CD4-positive, alpha-beta T cell treated with Interleukin-17A for 1 hour (primary cell): Measurements from ENCODE around the gene ATG101.
A peak's percentile ranks its signal among the peaks of the same experiment; 100 is the strongest.
"Not testable (repeated sequence)": the region's sequence is repeated elsewhere in the genome, so short reads cannot be mapped to it uniquely, and the experiment has no call there.

Experiments used
- DNase-seq: peaks from one replicate; pipeline ENCODE4 v3.0.0-alpha.2; 2020

Gene ATG101

DNA sequence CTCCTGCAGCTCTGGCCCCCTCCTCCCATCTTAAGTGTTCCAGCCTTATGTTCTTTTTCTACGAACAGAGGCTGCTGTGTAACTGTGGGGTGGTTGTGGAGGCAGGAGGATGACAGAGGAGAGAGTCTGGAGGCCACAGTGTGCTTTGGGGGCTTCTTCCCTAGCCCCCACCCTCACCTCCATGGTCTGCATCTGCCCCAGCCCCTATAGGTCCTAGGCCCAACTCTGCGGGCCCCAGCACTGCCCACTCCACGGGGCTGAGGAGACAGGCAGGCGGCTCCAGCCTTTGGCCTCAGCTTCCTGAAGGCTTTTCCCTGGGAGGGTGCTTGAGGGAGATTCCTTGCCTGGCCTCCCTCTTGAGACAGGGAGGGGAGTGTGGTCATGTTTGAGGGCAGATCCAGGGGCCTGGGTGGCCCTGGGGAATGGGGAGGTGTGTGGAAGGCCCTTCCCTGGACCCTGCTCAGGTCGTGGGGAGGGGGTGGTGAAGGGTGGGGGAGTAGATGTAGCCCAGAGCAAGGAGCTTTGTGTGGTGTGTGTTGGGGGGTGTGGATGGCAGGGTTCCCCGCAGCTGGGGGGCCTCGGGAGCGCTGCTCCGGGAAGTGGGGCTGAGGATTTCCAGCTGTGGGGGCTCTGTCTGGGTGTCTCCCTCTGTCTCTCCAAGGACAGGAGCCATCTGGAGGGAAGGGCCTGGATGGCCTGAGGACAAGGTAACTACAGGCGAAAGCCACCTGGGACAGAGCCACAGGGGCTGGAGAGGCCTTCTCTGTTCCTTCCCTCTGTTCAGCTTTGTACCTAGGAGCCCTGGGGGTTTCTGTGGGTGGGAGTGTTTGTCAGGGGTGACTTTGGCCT, 10.8 kb downstream of the ATG101 start:
- DNase-seq: no peak

- DNase-seq: no peak
These were observed 11.5 kb downstream of the ATG101 start for GRCh38 chr12:52081263-52081733.

DNA sequence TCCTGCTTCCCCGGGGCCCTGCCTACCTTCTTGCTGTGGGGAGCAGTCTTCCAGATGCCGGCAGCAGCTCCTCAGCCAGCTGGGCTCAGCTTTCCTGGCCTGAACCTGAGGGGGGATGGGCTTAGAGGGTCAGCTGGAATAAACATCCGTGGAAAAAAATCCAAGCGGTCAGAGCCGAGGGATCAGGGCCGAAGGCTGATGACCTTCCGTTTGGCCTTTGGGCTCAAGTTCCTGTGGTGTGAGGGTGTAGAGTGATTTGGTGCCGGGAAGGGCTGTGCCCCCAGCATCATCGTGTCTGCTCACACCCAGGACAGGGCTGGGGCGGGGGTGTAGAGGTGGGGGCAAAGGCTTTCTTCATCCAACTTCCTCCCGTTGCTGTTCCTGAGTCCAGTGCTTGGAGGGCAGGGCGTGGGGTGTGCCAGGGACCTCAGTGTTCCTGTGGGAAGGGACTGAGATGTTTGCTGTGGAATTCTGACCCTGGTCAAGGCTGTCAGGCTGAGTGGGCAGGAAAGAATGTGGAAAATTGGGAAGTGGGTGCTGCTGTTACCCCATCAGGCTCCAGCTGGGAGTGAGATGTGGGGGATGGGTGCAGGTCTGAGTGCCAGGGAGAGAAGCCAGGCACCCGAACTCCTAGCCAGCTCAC, 12.4 kb downstream of the ATG101 start:
- no peak for DNase-seq

GRCh38 chr12:52082669-52082987, 12.8 kb downstream of the ATG101 start:
- DNase-seq: no peak

- DNase-seq: peak; percentile 73
These were observed 13.3 kb downstream of the ATG101 start for GRCh38 chr12:52082988-52083637.

DNA sequence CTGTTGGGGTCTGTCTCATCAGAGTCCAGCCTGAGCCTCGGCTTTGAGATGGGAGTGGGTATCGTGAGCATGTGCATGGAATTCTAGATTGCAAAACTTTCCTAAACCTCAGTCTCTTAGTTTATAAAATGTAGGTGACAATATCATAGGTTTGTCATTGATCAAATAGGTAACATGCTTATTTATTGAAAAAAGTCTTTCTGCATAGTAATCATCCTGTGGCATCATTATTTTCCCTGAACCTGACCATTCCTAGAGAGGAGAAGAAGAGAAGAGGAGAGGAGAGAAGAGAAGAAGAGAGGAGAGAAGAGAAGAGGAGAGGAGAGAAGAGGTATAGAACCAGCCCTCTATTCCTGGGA, 13.8 kb downstream of the ATG101 start:
- no peak for DNase-seq

GRCh38 chr12:52084491-52085231, 14.9 kb downstream of the ATG101 start:
- DNase-seq: no peak

- DNase-seq: no peak
These were observed 16.0 kb downstream of the ATG101 start for GRCh38 chr12:52085682-52086180.

DNA sequence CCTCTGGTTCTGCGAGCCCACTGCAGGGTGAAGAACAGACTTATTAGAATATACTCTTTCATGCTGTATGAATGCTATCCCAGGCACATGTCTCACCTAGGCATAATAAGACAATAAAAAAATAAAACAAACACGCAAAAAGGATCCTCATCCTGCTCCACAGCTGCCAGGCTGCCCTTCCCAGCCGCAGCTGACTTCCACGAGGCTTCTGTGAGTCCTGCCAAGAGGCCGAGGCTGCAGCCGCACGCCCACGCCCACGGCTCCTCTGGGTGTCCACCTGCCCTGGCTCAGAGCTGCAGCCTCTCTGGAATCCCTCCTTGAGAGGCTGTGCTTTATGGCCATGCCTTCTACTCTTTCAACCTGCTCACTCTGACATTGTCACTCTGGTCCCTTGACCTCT, 16.6 kb downstream of the ATG101 start:
- no peak for DNase-seq

DNA sequence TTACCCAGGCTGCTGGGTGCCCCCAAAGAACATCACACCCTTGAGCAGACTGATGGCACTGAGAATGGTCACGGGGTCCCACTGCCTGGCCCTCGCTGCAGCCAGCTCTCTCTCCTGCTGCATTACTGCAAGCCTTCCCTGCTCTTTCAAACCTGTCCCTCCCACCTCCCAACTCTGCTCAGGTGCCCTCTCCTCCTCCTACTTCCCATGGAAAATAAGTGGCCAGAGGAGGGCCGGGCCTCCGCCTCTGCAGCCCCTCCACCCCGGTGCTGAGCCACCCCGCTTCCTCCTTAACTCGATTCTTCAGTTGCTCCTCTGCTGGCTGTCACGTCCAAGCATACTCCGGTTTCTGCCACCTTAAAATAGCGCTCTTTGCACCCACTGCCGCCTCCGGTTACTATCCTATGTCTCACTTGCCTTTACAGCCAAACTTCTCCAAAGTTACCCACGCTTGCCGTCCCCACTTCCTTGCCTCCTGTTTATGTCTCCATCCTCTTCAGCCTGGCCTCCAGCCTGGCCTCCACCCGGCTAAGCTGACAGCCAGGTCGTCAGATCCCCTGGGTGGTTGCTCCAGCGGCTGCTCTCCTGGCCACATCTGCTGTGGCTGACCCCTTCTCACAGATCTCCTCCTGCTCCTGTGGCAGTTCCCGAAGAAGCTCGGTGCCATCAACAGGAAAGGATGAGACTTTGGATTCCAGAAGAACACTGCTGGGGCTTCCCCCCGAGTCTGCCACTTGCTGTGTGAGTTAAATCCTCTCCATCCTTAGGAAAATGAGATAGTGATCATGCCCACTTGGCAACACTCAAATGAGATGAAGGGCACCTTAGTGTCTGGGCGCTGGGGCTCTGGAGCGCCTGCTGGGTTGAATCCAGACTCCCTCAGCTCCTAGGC, 17.4 kb downstream of the ATG101 start:
- DNase-seq: no peak

GRCh38 chr12:52087961-52088820, 18.4 kb downstream of the ATG101 start:
- DNase-seq: no peak

- DNase-seq: no peak
These were observed 19.7 kb downstream of the ATG101 start for GRCh38 chr12:52089491-52089890.

DNA sequence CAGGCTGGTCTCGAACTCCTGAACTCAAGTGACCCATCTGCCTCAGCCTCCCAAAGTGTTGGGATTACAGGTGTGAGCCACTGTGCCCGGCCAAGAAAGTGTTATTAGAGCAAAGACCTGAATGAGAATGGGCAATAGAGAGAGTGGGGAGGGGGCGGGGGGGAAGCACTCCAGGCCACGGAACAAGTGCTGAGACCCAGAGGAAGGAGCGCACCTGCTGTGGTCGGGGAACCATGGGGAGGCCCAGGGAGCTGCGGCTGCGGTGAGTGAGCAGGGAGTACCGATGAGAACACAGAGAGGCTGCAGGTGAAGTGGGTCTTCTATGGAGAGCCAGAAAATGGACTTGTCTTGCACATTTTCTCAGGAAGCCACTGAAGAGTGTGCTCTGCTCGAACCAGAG, 20.5 kb downstream of the ATG101 start:
- DNase-seq: no peak

- DNase-seq: no peak
These were observed 21.3 kb downstream of the ATG101 start for GRCh38 chr12:52091061-52091460.

- DNase-seq: no peak
These were observed 22.1 kb downstream of the ATG101 start for GRCh38 chr12:52091869-52092268.

DNA sequence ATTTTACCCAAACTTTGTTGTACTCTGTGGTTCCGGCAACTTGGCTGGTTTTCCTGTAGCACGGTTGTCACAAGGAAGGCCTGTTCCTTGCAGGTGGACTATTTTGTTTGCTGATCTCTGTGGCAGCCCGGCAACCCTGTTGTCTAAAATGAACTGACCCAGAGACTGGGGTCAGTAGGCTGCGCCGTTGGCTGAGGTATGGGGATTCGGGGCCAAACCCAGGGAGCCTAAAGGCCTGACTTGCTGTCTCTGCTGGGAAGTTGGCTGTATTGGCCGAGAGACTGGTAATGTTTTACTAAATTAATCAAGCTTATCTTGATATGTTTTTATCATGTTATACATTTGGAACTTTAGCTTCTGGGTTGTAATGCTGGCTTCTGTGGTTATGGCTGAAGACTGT, 23.6 kb downstream of the ATG101 start:
- DNase-seq: no peak

DNA sequence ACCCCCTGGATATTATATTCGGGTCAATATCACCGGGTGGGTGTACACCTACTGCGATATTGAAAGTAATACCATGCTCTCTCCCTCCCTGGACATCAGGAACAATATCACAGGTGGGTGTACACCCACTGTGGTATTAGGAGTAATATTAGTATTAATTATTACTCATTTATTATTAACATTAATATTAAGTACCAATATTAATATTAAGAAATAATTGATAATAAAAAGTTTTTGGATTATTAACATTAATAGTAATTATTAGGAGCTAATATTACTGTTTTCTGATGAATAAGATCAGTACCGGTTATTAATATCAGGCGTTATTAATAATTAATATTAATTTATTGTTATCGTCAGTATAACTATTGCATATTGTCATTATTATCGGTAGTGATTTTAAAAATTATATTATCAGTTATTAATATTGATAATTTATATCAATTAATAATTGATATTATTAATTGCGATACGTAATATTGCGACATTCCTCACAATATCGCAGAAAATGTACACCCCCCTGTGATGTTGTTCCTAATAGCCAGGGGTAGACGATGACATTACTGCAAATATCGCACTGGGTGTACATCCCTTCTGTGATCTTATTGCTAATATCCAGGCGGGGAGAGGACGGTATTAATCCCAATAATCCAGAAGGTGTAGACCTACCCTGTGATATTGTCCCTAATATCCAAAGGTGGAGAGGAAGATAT, 26.7 kb downstream of the ATG101 start:
- no peak for DNase-seq

GRCh38 chr12:52097045-52097666, 27.4 kb downstream of the ATG101 start:
- DNase-seq: no peak

DNA sequence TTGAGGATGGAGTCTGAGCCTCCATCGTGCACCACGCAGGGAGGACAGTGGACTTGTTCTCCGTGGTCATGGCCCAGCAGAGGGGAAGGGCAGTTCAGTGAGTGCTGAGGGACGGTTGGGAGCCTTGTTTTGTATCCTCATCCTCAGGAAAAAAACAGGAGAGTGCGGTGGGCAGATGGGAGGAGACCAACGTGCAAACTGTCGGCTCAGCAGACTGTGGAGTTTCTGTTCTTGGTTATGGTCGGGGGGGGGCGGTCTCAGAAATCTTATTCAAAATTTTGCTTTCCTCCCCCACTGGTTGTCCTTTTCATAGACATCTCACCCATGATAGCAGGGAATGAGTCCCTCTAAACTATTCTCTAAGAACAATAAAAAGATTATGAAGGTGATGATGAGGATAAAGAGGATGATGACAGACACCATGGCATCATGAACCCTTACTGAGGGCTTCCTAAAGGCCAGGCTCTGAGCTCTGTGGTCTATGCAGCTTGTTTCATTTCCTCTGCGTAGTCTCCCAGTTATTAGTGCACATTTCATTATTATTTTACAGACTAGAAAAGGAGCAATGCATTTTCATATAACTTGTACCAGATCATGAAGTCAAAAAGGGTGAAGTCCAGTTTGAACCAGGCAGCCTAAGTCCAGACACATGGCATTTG, 34.8 kb downstream of the ATG101 start:
- DNase-seq: not testable (repeated sequence)
